ENCODE data around the gene VPS4B.

- TF ChIP-seq CTCF (conservative IDR thresholded peaks at IDR 0.05) (no peak), ZFX (IDR thresholded peaks at IDR 0.05) (no peak)
Measured at GRCh38 chr18:63346031-63346430, 76.2 kb downstream of the VPS4B start.
